ENCODE results near the gene OR2V1.
"Not testable (repeated sequence)": the region's sequence is repeated elsewhere in the genome, so short reads cannot be mapped to it uniquely, and the experiment has no call there.

OR2V1 gene

DNA sequence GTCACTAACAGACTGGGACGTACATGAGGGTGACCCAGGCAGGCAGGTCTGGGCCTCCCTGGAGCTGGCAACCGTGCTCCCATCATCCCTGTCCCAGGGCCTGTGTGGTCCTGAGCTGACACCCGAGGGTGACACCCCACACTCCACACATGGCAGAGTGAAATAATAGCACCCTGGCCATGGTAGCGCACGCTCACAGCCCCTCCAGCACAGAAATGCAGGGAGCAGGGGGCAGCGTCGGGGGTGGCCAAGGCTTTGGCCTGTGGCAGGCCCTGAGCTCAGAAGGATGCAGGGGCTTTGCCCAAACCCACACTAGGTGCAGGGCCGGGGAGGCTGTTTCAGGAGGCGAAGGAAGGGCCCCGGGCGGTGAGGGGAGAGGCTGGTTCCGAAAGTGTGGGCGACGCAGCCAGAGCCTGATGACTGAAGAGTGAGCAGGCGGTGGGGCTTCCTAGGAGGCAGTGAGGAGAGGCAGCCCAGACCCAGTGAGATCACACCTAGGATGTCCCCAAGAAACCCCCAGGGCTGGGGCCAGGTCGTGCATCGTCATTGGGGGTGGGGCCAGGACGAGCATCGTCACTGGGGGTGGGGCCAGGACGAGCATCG lies 29.3 kb upstream of the OR2V1 start:
- no peak for DNase-seq

DNA sequence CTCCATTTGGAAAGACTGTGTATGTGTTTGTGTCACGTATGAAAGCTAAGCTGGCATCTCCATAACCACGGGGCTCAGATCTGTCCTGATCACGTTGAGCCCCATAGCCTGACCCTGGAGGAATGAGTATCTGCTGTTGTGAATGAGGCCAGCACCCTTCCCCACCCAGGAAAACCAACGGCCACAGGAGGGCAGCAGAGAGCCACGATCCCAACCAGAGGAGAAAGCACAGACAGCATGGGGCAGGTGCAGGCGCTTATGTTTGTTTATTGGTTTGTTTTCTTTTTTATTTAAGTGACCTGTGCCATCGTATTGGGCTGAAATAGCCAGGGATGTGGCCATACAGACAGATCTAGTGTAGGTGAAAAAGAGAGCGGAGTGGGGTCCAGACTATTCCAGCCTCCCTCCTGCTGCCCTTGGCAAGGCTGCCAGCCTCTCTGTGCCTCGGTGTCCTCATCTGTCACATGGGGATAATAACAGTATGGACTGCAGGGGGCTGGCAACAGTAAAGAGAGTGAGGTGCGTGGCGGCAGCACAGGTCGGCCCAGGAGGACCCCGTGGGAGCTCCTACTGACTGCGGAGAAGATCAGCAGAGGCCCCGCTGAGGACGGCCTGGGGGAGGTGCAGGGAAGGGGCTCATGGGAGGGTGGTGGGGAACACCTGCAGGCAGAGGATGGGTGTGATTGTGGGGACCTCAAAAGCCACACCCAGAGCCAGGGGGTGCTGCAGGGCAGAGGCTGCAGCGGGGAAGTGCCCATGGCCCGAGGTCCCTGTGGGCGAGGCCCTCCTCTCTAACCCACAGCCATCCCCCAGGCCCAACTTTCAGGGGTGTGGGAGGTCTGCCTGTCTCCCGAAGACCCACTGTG lies 28.6 kb upstream of the OR2V1 start:
- DNase-seq = peak; percentile 73

DNA sequence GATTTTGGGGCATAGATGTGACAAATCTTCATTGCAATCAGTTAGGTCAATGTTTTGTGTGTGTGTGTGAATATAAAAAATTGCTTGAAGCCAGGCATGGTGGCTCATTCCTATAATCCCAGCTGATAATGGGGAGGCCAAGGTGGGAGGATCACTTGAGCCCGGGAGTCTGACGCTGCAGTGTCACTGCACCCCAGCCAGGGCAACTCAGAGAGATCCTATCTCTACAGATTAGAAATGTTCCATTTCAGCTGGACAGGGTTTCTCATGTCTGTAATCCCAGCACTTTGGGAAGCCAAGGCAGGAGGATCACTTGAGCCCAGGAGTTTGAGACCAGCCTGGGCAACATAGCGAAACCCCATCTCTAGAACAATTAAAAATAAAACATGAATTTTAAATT lies 27.9 kb upstream of the OR2V1 start:
- DNase-seq = no peak

DNA sequence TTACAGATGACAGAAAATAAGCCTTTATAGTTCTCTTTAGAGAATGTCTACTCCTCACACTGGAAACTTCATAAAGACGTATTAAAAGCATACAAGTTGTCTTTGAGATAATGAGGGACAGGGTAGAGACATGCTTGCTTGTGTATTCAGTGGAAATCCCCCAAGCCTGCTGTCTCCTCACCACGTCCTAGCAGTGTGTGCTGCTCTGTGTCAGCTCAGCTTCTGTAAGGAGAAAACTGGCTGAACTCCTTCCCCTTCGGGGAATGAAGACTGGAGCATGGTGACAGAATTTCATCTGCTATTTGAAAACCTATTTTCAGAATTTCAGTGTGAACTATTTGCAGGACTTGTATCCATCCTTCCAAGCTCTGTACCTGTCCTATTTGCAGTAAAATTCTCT lies 25.8 kb upstream of the OR2V1 start:
- no peak for DNase-seq

- no peak for DNase-seq
Measured at GRCh38 chr5:181153814-181154213, 22.8 kb upstream of the OR2V1 start.

GRCh38 chr5:181152406-181152805 lies 21.4 kb upstream of the OR2V1 start:
- DNase-seq = no peak

- no peak for DNase-seq
Measured at GRCh38 chr5:181151146-181151545, 20.2 kb upstream of the OR2V1 start.

DNA sequence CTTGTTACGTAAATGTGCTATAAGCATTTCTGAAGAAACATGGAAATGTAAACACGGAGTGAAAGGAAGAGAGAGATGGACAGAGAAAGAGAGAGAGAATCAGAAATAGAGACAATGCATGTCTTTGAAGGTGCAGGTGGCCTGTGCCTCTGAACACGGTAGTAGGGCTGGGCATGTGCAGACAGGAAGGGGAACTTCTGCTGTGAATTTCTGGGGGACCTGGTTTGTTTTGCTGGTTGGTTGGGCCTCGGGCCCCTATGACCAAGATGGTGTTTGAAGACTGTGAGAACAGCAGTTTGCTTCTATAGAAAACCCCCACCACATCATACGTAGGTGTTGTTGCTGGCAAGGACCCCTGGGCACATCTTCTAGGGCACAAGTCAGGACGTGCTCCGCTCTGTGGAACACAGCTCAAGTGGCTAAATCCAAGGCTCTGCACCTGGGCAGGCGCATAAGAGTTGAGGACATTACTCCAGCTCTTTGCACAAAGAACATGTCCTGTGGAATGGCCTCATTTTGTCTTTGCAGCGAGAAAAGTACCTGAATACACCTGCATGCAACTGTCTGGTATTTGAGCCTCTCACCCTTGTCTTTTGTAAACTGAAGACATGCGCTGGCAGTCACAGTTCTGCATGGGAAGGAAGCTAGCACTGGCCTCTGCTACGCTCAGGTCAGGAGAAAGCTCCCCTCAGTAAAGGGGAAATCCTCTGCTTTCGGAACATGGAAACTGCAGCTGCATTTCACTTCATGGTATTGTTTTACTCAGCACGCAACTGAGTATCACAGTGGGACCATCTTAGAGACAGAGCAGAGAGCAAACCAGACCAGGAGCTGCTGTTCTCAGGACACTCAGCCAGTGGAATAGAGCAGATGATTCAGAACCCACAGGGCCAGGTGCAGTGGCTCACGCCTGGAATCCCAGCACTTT lies 19.1 kb upstream of the OR2V1 start:
- DNase-seq = no peak

DNA sequence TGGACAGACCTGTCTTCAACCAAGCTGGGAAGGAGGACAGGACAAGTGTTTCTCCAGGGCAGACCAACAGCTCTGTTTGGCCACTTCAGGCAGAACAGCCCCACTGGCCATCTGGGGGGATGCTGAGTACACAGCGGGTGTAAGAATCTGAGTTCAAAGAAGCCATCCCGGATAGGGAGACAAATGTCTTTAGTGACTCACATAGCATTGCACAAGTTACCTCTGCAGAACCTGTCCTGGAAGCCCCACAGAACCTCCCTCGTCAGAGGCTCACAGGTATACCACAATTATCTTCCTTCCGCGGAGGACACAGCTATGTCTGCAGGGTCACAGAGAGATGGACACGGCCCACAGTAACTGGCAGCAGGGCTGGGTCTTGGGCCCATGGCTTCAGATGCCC lies 18.4 kb upstream of the OR2V1 start:
- DNase-seq = no peak

DNA sequence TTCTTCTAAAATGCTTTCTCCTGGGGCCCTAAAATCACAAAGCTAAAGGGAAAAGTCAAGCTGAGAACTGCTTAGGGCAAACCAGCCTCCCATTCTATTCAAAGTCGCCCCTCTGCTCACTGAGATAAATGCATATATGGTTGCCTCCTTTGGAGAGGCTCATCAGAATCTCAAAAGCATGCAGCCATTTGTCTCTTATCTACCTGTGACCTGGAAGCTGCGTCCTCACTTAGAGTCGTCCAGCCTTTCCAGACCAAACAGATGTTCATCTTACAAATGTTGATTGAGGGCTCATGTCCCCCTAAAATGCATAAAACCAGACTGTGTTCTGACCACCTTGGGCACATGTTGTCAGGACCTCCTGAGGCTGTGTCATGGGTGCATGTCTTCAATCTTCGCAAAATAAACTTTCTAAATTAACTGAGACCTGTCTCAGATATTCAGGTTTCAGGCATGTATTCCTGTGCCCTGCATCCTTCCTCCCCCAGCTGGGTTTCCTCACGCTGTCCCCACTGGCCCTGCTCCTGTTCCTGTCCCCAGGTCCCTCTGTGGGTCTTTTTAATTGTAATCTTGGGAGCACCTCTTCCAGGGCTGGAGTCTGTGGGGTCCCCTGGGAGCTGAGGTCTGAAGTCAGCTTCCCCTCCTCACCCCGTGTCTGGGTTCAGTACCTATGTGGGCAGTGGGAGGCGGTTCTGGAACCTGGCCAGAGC lies 16.1 kb upstream of the OR2V1 start, which contains the start of gene OR2V2:
OR2V2 (plus strand) TSS at position 660 of the 710 bp plus-strand sequence. CDS start 7,357 bp downstream, outside the sequence.
- not testable (repeated sequence) for DNase-seq

- no peak for DNase-seq
Measured at GRCh38 chr5:181145133-181145532, 14.2 kb upstream of the OR2V1 start.

DNA sequence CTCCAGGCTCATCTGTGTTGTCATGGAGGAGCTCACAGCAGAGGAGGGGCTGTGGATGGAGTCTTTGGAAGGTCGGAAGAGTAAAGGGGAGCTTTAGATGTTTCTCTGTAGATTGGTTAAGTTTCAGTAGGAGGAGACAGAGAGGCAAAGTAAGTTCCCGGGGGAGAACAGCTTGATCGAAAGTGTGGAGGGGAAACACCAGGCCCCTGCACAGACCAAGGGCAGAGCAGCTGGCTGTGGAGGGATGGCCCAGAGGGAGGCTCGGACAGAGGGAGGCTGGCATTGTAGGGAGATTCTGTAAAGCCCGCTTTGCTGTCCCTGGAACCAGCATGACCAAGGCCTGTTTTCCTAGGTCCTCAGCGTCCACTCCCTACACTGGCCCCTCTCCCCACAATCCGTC lies 11.1 kb upstream of the OR2V1 start:
- no peak for DNase-seq

DNA sequence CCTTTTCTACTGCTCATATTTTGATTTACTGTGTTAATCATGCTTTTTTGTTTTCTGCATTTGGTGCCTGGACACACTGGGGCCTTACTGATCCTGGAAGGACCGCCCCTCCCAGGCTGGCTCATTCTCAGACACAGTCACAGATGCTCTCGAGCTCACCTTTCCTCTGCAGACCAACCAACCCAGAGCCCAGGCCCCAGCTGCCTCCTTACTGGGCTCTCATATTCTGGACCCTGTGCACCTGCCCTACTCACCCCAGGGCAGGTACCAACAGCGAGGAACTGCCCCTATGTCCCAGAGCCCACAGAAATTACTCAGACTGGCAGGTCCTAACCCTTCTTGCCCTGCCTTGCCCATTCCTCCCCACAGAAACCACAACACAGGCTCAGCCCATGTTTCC lies 9.8 kb upstream of the OR2V1 start:
- no peak for DNase-seq

DNA sequence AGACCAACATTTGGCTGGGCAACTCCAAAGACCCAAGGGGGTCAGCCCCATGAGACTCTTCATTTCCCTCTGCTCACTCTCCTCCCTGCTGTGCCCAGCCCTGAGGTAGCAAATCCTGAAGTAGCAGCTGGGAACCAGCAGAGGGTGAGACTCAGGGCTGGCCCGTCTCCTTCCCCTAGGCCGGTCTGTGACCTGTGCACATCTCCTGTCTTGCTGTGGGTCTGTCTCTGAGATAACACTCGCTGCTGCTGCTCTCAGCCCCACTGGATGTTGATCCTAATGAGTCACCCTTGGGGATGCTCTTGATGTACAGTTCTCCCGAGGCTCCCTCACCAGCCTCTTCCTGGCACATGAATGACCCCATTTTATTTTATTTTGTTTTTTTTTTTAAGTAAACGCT lies 7.3 kb upstream of the OR2V1 start:
- DNase-seq = no peak

DNA sequence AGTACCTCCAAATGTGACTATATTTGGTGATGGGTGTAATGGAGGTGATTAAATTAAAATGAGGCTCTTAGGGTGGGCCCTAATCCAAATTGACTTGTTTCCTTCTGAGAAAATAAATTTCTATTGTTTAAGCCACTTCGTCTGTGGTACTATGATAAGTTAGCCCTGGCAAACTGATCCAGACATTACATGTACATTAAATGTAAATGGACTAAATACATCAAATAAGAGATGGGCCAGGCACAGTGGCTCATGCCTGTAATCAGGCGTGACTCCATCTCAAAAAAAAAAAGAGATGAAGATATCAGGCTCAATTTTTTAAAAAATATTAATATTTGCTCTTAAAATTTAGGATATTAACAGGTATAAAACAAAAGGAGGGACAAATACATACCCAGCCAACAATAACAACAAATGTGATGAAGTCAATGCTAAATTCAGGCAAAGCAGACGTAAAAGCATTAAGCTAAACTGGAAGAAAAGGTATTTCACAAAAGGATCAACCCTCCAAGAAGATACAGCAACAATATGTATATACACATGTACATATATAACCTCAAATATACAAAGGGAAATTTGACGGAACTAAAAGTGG lies 5.5 kb upstream of the OR2V1 start:
- DNase-seq = no peak

DNA sequence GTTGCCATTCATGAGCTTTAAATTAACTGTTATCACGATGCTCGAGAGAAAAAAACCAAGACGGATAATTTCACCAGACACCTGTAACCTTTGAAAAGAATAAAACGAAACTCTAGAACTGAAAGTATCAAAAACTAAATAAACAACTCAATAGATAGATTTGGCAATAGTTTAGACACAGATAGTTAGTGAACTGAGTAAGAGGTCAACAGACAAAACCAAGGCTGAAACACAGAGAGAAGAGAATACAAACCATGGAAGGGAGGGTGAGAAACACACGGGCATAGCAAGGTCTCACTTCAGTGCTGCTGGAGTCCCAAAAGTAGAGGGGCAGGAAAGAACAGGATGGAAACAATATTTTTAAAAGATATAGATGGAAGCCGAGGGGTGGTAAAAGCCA lies 3.3 kb upstream of the OR2V1 start:
- no peak for DNase-seq

DNA sequence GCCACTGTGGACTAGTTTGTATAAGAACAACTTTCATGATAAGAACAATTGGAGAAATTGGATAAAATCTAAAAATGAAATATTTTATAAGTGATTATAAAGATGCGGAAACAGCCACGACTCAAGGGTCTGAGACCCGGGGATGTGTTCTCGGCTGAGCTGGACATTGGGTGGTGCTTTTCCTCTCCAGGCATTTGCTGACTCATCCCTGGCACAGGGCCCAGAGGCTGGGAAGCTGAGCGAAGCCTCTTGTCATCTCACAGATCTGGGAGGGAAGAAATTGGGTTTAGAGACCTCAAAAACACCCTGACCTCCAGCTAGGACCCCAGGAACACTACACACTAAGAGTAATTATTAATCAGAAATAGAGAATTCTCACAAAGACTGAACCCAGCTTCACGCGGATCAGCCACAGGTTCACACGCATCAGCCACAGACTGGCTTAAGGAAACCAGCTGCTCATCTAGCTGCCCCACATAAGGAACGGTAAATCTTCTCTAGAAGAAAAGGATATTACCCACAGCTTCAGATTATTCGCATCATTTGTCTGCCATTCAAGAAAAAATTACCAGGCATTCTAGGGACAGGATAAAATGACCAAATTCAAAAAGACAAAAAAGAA lies 2.8 kb upstream of the OR2V1 start:
- no peak for DNase-seq

- no peak for DNase-seq
Measured at GRCh38 chr5:181133083-181133482, 2.1 kb upstream of the OR2V1 start.

- no peak for DNase-seq
Measured at GRCh38 chr5:181131514-181131913, 545 bp upstream of the OR2V1 start.

GRCh38 chr5:181130081-181130480 lies 888 bp downstream of the OR2V1 start:
- DNase-seq = not testable (repeated sequence)

DNA sequence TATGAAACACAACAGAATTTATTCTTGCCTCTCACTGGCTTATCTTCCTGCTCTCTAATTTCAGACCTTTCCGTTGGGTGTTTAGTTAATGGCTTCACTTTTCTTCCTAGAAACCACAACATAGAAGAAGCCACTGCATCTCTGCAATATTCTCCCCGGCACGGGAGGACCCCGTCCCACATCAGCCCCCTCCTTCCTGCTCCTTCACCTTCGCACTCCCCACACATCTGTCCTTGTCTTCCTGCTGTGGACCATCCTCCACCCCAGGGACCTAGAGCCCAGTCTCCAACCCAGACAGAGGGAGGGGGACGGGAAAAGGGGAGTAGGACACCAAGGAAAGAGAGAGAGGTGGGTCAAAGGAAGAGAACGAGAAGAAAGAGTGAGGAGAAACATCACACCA lies 1.4 kb downstream of the OR2V1 start:
- no peak for DNase-seq
